HG03442 (cell line): ENCODE data around the gene HDGF.

Source experiments
- ATAC-seq: cut with Tn5 transposase; IDR thresholded peaks from one replicate; pipeline ENCODE4 v1.9.1; 2021; ENCODE audit warnings: mild to moderate bottlenecking, moderate library complexity; ENCODE audit not compliant: unreplicated experiment

Gene HDGF

DNA sequence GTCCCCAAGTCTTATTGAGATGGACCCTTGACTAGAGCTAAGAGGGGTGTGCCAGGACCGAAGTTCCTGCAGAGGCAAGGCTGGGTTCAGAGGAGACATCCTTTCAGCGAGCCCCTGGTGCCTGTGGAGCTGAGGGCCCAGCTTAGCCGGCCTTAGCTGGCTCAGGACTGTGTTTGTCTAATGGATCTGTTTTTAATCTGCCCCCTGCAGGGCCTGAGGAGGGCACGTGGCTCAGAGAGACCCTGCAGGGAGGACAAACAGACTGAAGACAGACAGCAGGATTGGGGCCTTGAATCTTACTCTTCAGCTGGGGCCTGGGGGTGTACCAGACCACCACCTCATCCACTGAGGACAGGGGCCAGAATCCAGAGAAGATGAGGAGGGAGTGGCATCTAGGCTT is 47.7 kb downstream of the HDGF start:
- ATAC-seq: no peak

DNA sequence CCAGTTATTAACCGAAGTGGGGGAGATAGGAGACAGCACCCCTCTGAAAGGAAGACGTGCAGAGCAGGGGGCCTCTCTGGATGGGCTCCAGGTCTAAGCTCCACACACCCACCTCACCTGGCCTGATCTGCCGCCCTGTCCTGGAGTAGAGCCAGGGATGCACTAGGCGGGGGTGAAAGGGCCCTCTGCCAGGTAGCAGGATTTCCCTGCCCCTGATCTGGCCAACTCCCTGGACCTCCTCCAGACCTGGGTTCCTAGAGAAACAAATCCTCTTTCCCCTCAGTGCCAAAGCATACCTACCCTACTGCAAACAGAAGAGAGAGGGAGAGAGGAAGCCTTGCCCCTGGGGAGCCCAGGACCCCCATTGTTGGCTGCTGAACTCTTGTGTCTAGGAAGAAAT is 48.1 kb downstream of the HDGF start:
- no peak for ATAC-seq

DNA sequence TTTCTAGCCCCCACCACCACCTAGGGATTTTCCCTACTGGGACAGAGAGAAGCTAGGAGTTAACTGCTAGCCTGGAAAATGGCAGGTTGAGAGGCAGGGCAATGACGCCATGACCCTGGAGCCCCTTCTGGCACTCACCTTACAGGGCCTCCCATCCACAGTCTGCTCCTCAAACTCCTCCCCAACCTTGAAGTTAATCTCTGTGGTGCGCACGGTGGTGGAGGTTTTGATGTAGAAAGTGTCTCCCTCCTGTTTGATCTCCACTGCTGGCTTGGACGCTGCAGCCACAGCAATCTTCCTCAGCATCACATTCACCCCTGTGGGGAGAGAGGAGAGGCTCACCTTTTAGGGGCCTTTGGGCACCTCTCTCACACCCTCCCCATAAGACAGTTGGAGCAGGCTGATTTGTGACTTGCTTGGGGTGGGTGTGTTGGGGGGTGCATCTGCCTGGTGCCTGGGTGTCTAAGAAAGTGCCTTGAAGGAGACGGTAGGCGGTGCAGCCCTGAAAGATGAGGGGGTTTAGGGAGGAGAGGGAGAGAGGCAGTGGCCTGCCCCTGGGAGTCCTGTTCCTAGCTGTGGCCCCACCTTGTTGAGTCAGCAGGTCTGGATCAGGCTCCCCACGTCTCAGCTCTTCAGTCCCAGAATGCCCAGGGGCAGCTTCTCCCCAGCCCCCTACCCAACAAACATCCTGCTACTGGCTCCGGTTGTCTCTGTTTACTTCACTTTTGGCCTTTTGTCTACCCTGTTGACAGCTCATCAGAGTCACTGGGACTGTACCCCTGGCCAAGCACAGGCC is 50.5 kb downstream of the HDGF start:
- ATAC-seq: no peak

DNA sequence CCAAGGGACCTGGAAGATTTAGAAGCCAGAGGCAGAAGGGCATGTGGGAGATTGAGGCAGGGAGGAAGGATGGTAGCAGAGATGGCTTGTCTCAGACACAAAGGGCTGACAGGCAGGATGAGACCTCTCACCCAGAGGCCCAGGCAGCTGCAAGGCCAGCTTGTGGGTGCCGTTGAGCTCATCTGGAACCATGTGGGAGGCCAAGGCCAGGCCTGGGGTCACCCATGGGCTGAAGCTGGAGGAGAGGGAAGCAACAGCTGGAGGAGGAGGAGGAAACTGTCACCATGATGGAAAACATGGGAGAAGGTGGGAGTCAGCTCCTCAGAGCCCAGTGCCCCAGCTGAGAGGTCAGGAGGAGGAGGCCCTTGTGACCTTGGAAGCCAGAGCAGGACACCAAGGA is 52.5 kb downstream of the HDGF start:
- no peak for ATAC-seq

DNA sequence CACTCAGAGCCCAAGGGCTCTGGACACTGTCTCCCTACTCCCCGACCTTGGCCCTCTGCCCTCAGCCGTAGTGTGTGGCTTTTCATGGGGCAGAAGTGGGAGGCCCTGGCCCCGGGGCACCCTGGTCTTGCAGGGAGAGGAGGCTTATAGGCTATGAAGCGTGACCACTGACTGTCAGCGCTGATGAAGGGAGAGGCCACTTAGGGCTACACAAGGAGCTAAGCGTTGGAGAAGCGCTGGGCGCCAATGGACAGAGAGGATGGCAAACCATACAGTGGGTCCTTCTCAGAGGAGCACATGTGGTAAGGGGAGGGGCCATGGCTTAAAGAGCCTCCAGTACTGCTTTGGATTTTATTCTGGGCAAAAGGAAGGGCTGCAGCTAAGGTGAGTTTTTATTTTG is 54.0 kb downstream of the HDGF start:
- ATAC-seq: no peak

DNA sequence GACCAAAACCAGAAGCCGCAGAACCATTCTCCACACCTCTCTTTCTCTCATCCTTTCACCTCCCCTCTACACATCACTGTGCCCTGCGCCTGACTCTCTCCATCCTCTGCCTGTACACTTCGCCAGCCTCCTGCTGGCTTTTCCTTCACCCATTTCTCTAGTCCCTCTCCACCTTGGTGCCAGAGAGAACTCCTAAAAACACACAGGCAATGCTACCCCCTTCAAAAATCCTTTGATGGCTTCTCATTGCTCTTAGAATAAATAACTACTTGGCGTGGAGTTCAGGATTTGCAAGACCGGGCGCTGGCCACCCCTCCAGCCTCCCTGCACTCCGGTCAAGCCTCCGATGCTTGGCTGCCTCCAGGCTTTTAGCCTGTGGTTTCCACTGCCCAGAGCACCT is 54.7 kb downstream of the HDGF start:
- ATAC-seq: no peak

DNA sequence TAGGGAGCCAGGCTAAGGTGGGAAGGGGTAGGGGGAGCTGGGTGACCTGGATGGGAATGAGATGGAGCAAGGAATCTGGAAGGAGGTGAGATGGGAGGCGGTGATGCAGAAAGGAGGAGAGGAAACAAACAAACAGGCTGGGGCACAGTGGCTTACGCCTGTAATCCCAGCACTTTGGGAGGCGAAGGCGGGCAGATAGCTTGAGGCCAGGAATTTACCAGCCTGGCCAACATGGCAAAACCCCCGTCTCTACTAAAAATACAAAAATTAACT is 56.8 kb downstream of the HDGF start:
- no peak for ATAC-seq

DNA sequence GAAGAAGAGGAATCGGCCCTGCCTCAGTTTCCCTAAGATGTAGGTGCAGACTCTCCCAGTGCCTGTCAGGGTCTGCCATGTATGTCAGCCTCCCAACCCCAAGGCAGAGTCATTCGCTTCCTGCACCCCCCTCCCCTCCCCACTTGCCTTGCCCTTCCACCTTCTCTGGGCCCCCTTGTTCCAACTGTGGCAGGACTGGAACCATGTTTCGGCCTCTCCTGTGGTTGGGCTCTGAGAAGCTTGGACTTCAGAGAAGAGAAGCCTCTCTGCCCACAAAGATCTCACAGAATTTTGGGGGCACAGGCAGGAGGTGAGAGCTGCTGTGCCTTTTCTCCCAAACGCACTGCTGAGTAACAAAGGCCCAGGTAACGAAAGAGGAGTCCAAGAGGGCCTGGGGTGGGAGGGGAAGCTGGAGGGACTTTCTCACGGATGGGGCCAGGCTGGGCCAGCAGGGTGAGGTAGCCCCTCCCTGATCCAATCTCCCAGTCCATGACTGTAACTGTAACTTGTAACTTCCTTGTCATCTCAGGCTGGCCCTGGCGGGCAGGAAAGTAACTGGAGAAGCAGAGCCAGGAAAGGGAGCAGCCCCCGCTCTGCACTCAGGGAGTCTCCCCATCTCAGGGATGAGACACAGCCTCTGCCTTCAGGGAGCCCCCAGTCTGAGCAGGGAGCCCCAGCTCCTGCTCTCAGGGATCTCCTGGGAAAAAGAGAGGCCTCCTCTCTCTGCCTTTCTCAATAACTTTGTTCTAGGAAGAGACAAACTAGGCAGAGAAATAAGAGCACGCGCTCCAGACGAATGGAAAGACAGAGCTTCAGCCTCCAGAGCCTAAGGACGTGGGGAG is 57.4 kb downstream of the HDGF start:
- no peak for ATAC-seq

DNA sequence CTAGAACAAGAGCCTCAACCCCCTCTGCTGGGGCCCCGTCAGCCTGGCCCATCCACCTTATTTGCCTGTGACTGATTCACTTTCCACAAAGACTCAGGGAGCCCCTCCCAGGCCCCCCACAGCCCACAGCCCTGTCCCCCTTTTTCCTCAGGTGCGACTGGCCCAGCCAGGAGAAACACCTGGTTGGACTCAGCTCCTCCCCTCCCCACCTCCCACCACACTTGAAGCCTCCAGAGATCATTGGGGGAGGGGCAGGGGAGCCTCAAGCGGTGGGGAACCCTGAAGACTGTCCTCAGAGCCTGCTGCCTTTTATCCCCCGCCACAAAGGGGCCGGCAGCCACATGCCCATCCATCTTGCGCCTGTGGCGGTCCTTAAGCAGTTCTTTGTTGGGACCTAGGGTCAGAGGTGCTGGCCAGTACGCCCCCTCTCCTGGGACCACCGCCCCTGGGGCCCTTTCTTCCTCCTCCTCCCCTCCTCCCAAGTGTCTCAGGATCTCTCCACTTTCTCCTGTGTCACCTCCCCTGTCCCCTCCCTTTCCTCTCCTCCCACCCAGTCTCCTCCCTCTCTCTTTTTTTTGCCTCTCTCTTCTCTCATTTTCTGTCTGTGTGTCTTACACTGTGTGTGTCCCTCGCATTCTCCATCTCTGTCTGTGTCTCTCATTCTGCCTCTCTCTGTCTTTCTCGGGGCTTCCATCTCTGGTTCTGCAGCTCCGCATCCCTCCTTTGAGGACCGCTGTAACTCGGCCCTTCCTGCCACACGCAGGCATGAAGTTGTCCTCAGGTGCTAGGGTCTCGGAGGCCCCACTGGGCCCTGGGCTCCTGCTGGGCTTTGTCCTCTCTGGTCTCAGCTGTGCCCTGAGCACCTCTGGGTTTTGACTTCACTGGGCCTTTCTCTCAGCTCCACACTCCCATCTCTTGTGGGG is 58.3 kb downstream of the HDGF start:
- ATAC-seq: no peak

DNA sequence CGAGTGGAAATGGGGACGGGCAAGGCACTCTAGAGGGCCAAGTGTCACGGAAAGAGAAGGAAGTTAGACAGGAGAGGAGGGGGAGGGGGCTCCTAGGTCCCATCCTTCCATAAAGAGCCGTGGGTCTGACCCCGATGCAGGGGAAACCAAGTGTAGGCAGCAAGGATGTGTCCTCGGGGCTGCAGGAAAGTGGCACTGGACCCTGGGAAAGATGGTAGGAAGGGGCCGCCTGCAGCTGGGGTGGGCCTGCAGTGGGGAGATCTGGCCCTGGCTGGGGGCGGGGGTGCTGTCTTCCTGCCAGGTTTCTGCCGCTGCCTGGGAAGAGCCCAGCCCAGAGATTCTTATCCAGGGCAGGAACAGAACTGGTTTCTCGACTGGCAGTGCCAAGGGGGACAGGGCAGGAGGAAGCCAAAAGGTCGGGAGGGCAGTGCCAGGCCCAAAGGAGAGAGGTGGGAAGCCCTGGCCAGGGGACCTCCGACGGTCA is 59.0 kb downstream of the HDGF start:
- no peak for ATAC-seq
